ENCODE measurements around the gene SLC2A11. TPM values are rescaled to one million over a fixed set of nuclear protein-coding genes. Genes with fewer than 3 reads are reported as not detected.
"Not testable (repeated sequence)": the region's sequence is repeated elsewhere in the genome, so short reads cannot be mapped to it uniquely, and the experiment has no call there.

SLC2A11 gene
- polyA plus RNA-seq, 6 donors from 2014 or later = 7.0 to 15.9 (median 10.9) TPM

GRCh38 chr22:23900227-23900626 is 42.6 kb downstream of the SLC2A11 start:
- not testable (repeated sequence) for H3K27ac Mint-ChIP-seq; ATAC-seq (ENCODE audit: low read depth in 2 of 2); H3K9me3 Mint-ChIP-seq; H3K27me3 Mint-ChIP-seq; DNase-seq
- H3K4me3 Mint-ChIP-seq = peak overlapping the region in 1 of 8 donors; percentile 30
- peaks cover 0 to 33% of the 10 kb centered on the region in 2 donors for H3K36me3 Mint-ChIP-seq
- peaks cover 14 to 21% (median 17%) of the 10 kb centered on the region in 3 donors for H3K4me1 Mint-ChIP-seq

- peaks cover 4 to 10% (median 8%) of the 10 kb centered on the region in 3 donors for H3K4me1 Mint-ChIP-seq
- peaks cover 0 to 6% (median 0%) of the 10 kb centered on the region in 7 donors for H3K9me3 Mint-ChIP-seq
- ATAC-seq (ENCODE audit: low read depth in 2 of 2) (no peak), DNase-seq (no peak)
- peaks cover 0 to 33% of the 10 kb centered on the region in 2 donors for H3K36me3 Mint-ChIP-seq
- H3K27me3 Mint-ChIP-seq = no peaks in the 10 kb centered on the region
- H3K27ac Mint-ChIP-seq = no peak overlapping the region
- H3K4me3 Mint-ChIP-seq = no peak overlapping the region
Measured at GRCh38 chr22:23901600-23901999, 43.9 kb downstream of the SLC2A11 start.

- H3K4me1 Mint-ChIP-seq = peaks cover 0 to 4% (median 3%) of the 10 kb centered on the region in 3 donors
- H3K27ac Mint-ChIP-seq = no peak overlapping the region
- peaks cover 0 to 2% (median 0%) of the 10 kb centered on the region in 3 donors for H3K27me3 Mint-ChIP-seq
- no peak overlapping the region for H3K4me3 Mint-ChIP-seq
- DNase-seq (no peak), ATAC-seq (ENCODE audit: low read depth in 2 of 2) (no peak)
- peaks cover 0 to 21% of the 10 kb centered on the region in 2 donors for H3K36me3 Mint-ChIP-seq
- H3K9me3 Mint-ChIP-seq = peaks cover 0 to 6% (median 0%) of the 10 kb centered on the region in 7 donors
Measured at GRCh38 chr22:23903328-23903971, 45.8 kb downstream of the SLC2A11 start.

GRCh38 chr22:23904573-23905254 is 47.0 kb downstream of the SLC2A11 start:
- ATAC-seq (ENCODE audit: low read depth in 2 of 2) = no peak

GRCh38 chr22:23906641-23907040 is 49.0 kb downstream of the SLC2A11 start:
- peak overlapping the region in 1 of 6 donors; percentile 59 for H3K27ac Mint-ChIP-seq
- H3K4me3 Mint-ChIP-seq = peak overlapping the region in 1 of 8 donors; percentile 52
- DNase-seq = no peak

More at GRCh38 chr22:23904573-23905254, 47.0 kb downstream of the SLC2A11 start:
- Mint-ChIP-seq H3K36me3 (peaks cover 0 to 11% of the 10 kb centered on the region in 2 donors), H3K27ac (peak overlapping the region in 1 of 6 donors; percentile 65), H3K9me3 (peaks cover 0 to 6% (median 0%) of the 10 kb centered on the region in 7 donors), H3K27me3 (peaks cover 0 to 4% (median 0%) of the 10 kb centered on the region in 3 donors), H3K4me3 (no peak overlapping the region), H3K4me1 (peaks cover 0 to 6% (median 0%) of the 10 kb centered on the region in 3 donors)
- no peak for DNase-seq

GRCh38 chr22:23907423-23907822 is 49.7 kb downstream of the SLC2A11 start:
- H3K27me3 Mint-ChIP-seq; ATAC-seq (ENCODE audit: low read depth in 2 of 2); H3K4me3 Mint-ChIP-seq; H3K9me3 Mint-ChIP-seq; H3K27ac Mint-ChIP-seq; H3K36me3 Mint-ChIP-seq; DNase-seq: not testable (repeated sequence)
- peaks cover 1 to 13% (median 3%) of the 10 kb centered on the region in 3 donors for H3K4me1 Mint-ChIP-seq

More at GRCh38 chr22:23906641-23907040, 49.0 kb downstream of the SLC2A11 start:
- no peaks in the 10 kb centered on the region for H3K9me3 Mint-ChIP-seq
- H3K27me3 Mint-ChIP-seq = peaks cover 0 to 4% (median 0%) of the 10 kb centered on the region in 3 donors
- ATAC-seq (ENCODE audit: low read depth in 2 of 2) = no peak
- no peaks in the 10 kb centered on the region for H3K36me3 Mint-ChIP-seq
- peaks cover 0 to 6% (median 3%) of the 10 kb centered on the region in 3 donors for H3K4me1 Mint-ChIP-seq

GRCh38 chr22:23908587-23909205 is 51.0 kb downstream of the SLC2A11 start:
- DNase-seq (no peak), ATAC-seq (ENCODE audit: low read depth in 2 of 2) (no peak)
- Mint-ChIP-seq H3K36me3 (no peaks in the 10 kb centered on the region), H3K9me3 (no peaks in the 10 kb centered on the region), H3K4me1 (peaks cover 10 to 24% (median 11%) of the 10 kb centered on the region in 3 donors), H3K4me3 (no peak overlapping the region), H3K27me3 (peaks cover 0 to 4% (median 0%) of the 10 kb centered on the region in 3 donors), H3K27ac (peak overlapping the region in 2 of 6 donors; percentile 14 to 86)

- no peak for DNase-seq
- Mint-ChIP-seq H3K4me1 (peaks cover 12 to 27% (median 18%) of the 10 kb centered on the region in 3 donors), H3K36me3 (no peaks in the 10 kb centered on the region), H3K9me3 (no peaks in the 10 kb centered on the region), H3K27ac (no peak overlapping the region), H3K27me3 (peaks cover 0 to 4% (median 0%) of the 10 kb centered on the region in 3 donors), H3K4me3 (peak overlapping the region in 1 of 8 donors; percentile 15)
- ATAC-seq (ENCODE audit: low read depth in 2 of 2) = no peak
Measured at GRCh38 chr22:23909296-23909898, 51.7 kb downstream of the SLC2A11 start.

GRCh38 chr22:23910496-23911190 is 53.0 kb downstream of the SLC2A11 start:
- Mint-ChIP-seq H3K27me3 (peaks cover 0 to 4% (median 0%) of the 10 kb centered on the region in 3 donors), H3K4me3 (peak overlapping the region in 1 of 8 donors; percentile 10), H3K36me3 (no peaks in the 10 kb centered on the region), H3K4me1 (peaks cover 21 to 40% (median 31%) of the 10 kb centered on the region in 3 donors), H3K9me3 (no peaks in the 10 kb centered on the region), H3K27ac (no peak overlapping the region)
- DNase-seq (no peak), ATAC-seq (ENCODE audit: low read depth in 2 of 2) (no peak)

- ATAC-seq (ENCODE audit: low read depth in 2 of 2) = no peak
- peaks cover 24 to 42% (median 33%) of the 10 kb centered on the region in 3 donors for H3K4me1 Mint-ChIP-seq
- no peaks in the 10 kb centered on the region for H3K9me3 Mint-ChIP-seq
- peaks cover 0 to 4% (median 0%) of the 10 kb centered on the region in 3 donors for H3K27me3 Mint-ChIP-seq
- no peaks in the 10 kb centered on the region for H3K36me3 Mint-ChIP-seq
- H3K4me3 Mint-ChIP-seq = peak overlapping the region in 2 of 8 donors; percentile 79 to 86
- no peak for DNase-seq
- peak overlapping the region in 1 of 6 donors; percentile 50 for H3K27ac Mint-ChIP-seq
Measured at GRCh38 chr22:23911318-23911980, 53.8 kb downstream of the SLC2A11 start.

- Mint-ChIP-seq H3K9me3 (no peaks in the 10 kb centered on the region), H3K4me1 (peaks cover 24 to 42% (median 33%) of the 10 kb centered on the region in 3 donors), H3K36me3 (no peaks in the 10 kb centered on the region), H3K27ac (peak overlapping the region in 1 of 6 donors; percentile 25), H3K27me3 (peaks cover 0 to 4% (median 0%) of the 10 kb centered on the region in 3 donors), H3K4me3 (peak overlapping the region in 5 of 8 donors; percentile 21 to 98 (median 41))
- ATAC-seq (ENCODE audit: low read depth in 2 of 2) (no peak), DNase-seq (no peak)
Measured at GRCh38 chr22:23912293-23912903, 54.7 kb downstream of the SLC2A11 start.

- DNase-seq = no peak
- no peaks in the 10 kb centered on the region for H3K9me3 Mint-ChIP-seq
- H3K4me3 Mint-ChIP-seq = peak overlapping the region; percentile 86 to 100 (median 98)
- H3K36me3 Mint-ChIP-seq = no peaks in the 10 kb centered on the region
- H3K27me3 Mint-ChIP-seq = peaks cover 0 to 4% (median 0%) of the 10 kb centered on the region in 3 donors
- peak overlapping the region; percentile 94 to 99 (median 97) for H3K27ac Mint-ChIP-seq
- no peak for ATAC-seq (ENCODE audit: low read depth in 2 of 2)
- peaks cover 24 to 41% (median 33%) of the 10 kb centered on the region in 3 donors for H3K4me1 Mint-ChIP-seq
Measured at GRCh38 chr22:23913306-23913660, 55.6 kb downstream of the SLC2A11 start.

Data from naive B cell (primary cell).